Gastrocnemius medialis (tissue), 4 donors: ENCODE results near the gene PRR7.

Experiments used
- POLR2A ChIP-seq, 2 donors: fragments of 450-650 bp; IDR thresholded peaks; one replicate each; pipeline ENCODE4 v1.6.1; 2017; ENCODE audit warnings: antibody characterized with exemption in 2 of 2, mild to moderate bottlenecking in 2 of 2, moderate library complexity in 2 of 2
- TF ChIP-seq, protein P1 (sequence below), 5 experiments: fragments of 450-650 bp in 3 of 5; fragments of 200-600 bp in 2 of 5; sonication (generic) in 2 of 5; IDR thresholded peaks in 4 of 5; conservative IDR thresholded peaks in 1 of 5; 1 replicate in 4 of 5; 2 replicates in 1 of 5; pipeline ENCODE4 v1.5.1; 2016 to 2019; ENCODE audit warnings: antibody characterized with exemption in 5 of 5, mild to moderate bottlenecking in 3 of 5, moderate library complexity in 3 of 5

DNA sequence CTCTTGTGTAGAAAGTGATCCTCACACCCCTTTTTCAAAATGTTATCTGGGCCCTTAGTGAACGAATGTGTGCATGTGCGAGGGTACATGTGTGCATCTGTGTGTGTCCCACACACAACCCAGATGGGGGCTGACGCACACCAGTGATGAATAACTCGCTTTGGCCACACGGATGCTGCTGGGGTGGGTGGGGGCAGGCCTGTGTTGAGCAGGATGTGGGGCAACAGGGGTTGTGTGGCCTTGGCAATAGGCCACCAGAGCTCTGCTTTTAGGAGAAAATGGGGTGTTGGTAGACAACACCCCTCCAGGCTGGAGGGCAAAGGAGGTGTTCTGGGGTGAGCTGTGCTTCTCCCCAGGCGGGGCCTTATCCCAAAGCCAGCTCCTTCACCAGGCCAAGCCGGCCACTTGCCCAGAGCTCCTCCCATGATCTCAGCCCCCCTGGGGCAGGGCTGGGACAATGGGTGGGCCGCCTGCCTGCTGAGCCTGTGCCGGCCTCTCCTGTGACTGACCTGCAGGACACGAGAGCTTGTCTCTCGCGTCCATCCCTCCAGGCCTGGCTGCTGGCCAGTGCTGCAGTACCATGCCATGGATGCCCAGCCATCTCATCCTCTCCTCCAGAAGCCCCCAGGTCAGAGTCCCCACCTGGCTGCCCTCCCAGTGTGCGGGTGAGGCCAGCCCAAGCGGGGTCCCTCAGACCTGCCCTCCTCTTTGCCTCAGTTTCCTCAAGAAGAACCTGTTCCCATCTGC lies 25.2 kb downstream of the PRR7 start:
- TF ChIP-seq, protein P1, sequence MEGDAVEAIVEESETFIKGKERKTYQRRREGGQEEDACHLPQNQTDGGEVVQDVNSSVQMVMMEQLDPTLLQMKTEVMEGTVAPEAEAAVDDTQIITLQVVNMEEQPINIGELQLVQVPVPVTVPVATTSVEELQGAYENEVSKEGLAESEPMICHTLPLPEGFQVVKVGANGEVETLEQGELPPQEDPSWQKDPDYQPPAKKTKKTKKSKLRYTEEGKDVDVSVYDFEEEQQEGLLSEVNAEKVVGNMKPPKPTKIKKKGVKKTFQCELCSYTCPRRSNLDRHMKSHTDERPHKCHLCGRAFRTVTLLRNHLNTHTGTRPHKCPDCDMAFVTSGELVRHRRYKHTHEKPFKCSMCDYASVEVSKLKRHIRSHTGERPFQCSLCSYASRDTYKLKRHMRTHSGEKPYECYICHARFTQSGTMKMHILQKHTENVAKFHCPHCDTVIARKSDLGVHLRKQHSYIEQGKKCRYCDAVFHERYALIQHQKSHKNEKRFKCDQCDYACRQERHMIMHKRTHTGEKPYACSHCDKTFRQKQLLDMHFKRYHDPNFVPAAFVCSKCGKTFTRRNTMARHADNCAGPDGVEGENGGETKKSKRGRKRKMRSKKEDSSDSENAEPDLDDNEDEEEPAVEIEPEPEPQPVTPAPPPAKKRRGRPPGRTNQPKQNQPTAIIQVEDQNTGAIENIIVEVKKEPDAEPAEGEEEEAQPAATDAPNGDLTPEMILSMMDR (IDR thresholded peaks at IDR 0.05 in 4 of 5, conservative IDR thresholded peaks at IDR 0.05 in 1 of 5): no peak
- TF ChIP-seq POLR2A (IDR thresholded peaks at IDR 0.05): no peak
